ENCODE data around the gene C16orf90. TPM values are rescaled to one million over a fixed set of nuclear protein-coding genes. Genes with fewer than 3 reads are reported as not detected.

C16orf90 gene
- total RNA-seq, 1 experiment from 2014 or later = not detected

DNA sequence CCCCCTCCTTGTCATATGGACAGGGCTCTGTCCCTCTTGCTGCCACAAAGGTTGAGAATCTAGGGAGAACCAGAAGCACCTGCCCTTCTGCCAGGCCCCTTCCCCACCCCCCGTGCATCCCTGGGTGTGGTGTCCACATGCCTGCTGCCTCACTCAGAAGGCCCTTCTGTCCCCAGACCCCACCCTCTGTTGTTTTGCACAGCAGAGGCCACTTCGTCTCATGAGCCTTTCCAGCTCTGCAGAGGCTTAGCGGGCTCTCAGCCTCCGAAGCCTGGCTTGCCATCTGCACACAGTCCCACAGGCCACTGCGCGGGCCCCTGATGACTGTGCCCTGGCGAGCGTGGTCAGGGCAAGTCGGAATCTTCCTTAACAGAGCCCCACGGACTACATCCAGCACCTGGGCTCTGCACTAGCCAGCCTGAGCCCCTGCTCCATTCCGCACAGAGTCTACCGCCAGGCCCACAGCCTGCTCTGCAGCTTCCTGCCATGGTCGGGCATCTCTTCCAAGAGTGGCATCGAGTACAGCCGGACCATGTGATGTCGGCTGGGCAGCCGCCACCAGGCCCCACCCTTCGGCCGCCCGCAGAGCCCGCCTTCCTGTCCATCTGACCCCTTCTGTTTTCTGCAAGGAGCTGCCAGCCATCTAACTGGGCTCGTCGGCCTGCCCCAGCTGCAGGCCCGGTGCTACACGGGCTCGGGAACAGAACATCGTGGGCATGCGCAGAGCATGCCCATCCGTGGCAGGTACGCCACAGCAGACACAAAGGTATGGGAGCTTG, 10.8 kb downstream of the C16orf90 start:
- H3K4me1 Mint-ChIP-seq (ENCODE audit: insufficient read depth, unreplicated experiment) = no peaks in the 10 kb centered on the region
- ChIA-PET CTCF (interaction anchor here (0.6 to 0.9 kb wide), 3 partner anchors 11 to 310 kb away, joined by 3 to 5 read pairs (median 3); no protein-coding TSS in a partner anchor), POLR2A (no interaction called here)
- intact Hi-C loops (cut with micrococcal nuclease) = no loop called here
- H3K27me3 Mint-ChIP-seq (ENCODE audit: insufficient read depth, unreplicated experiment) = no peaks in the 10 kb centered on the region
- no peak for DNase-seq (ENCODE audit: unreplicated experiment)
- H3K36me3 Mint-ChIP-seq (ENCODE audit: insufficient read depth, unreplicated experiment) = peaks cover 57% of the 10 kb centered on the region
- H3K4me3 Mint-ChIP-seq (ENCODE audit: unreplicated experiment) = no peak overlapping the region
- TF ChIP-seq CTCF (IDR thresholded peaks at IDR 0.05; ENCODE audit: unreplicated experiment) = no peak
- H3K27ac Mint-ChIP-seq (ENCODE audit: low read depth, unreplicated experiment) = no peak overlapping the region
- no peaks in the 10 kb centered on the region for H3K9me3 Mint-ChIP-seq (ENCODE audit: unreplicated experiment)
- BruUV-seq (replicated peaks) = no TSS peak

GRCh38 chr16:3482659-3483241, 12.5 kb downstream of the C16orf90 start:
- no peaks in the 10 kb centered on the region for H3K27me3 Mint-ChIP-seq (ENCODE audit: insufficient read depth, unreplicated experiment)
- CTCF ChIA-PET = no interaction called here
- POLR2A ChIA-PET = no interaction called here
- no peak overlapping the region for H3K27ac Mint-ChIP-seq (ENCODE audit: low read depth, unreplicated experiment)
- no TSS peak for BruUV-seq (replicated peaks)
- no peaks in the 10 kb centered on the region for H3K9me3 Mint-ChIP-seq (ENCODE audit: unreplicated experiment)
- DNase-seq (ENCODE audit: unreplicated experiment) = no peak
- TF ChIP-seq CTCF (IDR thresholded peaks at IDR 0.05; ENCODE audit: unreplicated experiment) = no peak
- H3K4me1 Mint-ChIP-seq (ENCODE audit: insufficient read depth, unreplicated experiment) = no peaks in the 10 kb centered on the region
- H3K36me3 Mint-ChIP-seq (ENCODE audit: insufficient read depth, unreplicated experiment) = peaks cover 61% of the 10 kb centered on the region
- H3K4me3 Mint-ChIP-seq (ENCODE audit: unreplicated experiment) = no peak overlapping the region
- intact Hi-C loops (cut with micrococcal nuclease) = no loop called here

DNA sequence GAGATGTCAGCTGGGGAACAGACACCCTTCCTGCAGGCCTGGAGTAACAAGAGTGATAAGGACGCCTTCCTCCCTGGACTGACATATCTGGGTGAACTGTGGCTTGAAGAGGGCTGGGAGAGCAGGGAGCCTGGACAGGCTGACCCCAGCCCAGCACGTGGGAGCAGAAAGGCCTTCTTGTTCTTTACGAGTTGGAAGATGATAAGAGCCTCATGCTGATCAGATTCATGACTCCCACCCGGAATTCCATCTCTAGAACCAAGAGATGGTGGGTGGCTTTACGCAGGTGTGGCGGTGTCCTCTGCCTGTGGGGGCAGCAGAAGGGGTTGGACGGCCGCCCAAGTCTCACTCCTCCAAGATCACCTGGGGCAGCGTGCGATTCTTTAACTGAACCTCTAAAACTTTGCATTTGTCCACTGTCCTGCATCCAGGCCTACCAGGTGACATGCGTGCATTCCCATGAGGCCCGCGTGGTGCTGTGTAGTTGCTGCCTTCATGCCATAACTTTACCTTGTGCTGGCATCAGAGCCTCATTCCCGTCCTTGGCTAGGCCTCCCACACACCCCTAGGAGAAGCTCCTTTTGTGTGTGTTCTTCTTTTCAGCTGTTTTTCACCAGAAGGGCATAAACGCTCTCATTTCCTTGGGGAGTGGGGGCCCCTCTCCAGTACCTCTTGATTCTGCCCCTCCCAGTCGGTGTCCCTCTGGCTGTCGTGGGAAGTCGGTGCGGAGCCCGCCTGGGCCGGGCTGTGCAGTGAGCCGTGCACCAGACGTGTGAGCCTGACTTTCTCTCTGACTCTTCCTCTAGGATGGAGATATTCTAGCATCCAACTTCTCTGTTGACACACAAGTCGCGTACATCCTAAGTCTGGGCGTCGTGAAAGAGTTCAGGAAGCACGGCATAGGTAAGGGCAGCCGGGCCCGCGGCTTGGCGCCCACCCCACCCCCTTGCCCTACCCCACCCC, 13.3 kb downstream of the C16orf90 start:
- no peak overlapping the region for H3K4me3 Mint-ChIP-seq (ENCODE audit: unreplicated experiment)
- no peaks in the 10 kb centered on the region for H3K27me3 Mint-ChIP-seq (ENCODE audit: insufficient read depth, unreplicated experiment)
- no peak for DNase-seq (ENCODE audit: unreplicated experiment)
- ChIA-PET CTCF (no interaction called here), POLR2A (interaction anchor here (0.7 kb wide), 1 partner anchor 10 kb away, joined by 6 read pairs; no protein-coding TSS in a partner anchor)
- H3K36me3 Mint-ChIP-seq (ENCODE audit: insufficient read depth, unreplicated experiment) = peaks cover 54% of the 10 kb centered on the region
- BruUV-seq (replicated peaks) = no TSS peak
- no peaks in the 10 kb centered on the region for H3K4me1 Mint-ChIP-seq (ENCODE audit: insufficient read depth, unreplicated experiment)
- no peak overlapping the region for H3K27ac Mint-ChIP-seq (ENCODE audit: low read depth, unreplicated experiment)
- TF ChIP-seq CTCF (IDR thresholded peaks at IDR 0.05; ENCODE audit: unreplicated experiment) = no peak
- no peaks in the 10 kb centered on the region for H3K9me3 Mint-ChIP-seq (ENCODE audit: unreplicated experiment)
- intact Hi-C loops (cut with micrococcal nuclease) = no loop called here

Measured in MCF 10A (cell line).